Measurements from ENCODE around the gene ITGB3.

DNA sequence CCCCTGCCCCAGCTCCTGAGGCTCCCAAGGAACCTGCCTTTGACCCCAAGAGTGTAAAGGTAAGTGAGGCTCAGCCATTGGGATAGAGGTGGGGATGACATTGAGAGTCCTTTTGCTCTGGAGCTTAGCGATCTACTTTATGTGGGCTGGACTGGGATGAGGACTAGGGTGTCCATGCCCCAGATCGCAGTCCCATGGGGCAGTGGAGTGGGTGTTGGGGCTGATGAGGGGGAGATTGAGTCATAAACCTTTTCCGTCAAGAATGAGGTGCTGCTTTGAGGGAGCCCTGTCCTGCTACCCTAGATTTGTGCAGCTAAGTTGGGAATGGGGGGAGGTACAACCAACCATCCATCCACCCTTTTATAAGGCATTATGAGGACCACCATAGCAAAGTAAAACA, 44.1 kb upstream of the ITGB3 start:
- TF ChIP-seq CTCF (IDR thresholded peaks at IDR 0.05) (no peak), PBX3 (IDR thresholded peaks at IDR 0.05) (no peak), GABPA (IDR thresholded peaks at IDR 0.05; ENCODE audit: low read depth) (no peak), EP300 (IDR thresholded peaks at IDR 0.05; ENCODE audit: borderline replicate concordance in 1 of 2, low read depth in 1 of 2, low read length in 1 of 2) (no peak), RXRA (IDR thresholded peaks at IDR 0.05; ENCODE audit: borderline replicate concordance, low read depth) (no peak), JUND (IDR thresholded peaks at IDR 0.05) (no peak), RAD21 (IDR thresholded peaks at IDR 0.05; ENCODE audit: low read length) (no peak), POLR2AphosphoS5 (IDR thresholded peaks at IDR 0.05; ENCODE audit: low read depth, low read length) (no peak), RFX5 (IDR thresholded peaks at IDR 0.05; ENCODE audit: low read length) (no peak), FOXJ3 (CRISPR knock-in tag; IDR thresholded peaks at IDR 0.05) (no peak)
- TF ChIP-seq, protein P1, sequence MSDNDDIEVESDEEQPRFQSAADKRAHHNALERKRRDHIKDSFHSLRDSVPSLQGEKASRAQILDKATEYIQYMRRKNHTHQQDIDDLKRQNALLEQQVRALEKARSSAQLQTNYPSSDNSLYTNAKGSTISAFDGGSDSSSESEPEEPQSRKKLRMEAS (IDR thresholded peaks at IDR 0.05; ENCODE audit: low read depth): no peak
- TF ChIP-seq, protein P2, sequence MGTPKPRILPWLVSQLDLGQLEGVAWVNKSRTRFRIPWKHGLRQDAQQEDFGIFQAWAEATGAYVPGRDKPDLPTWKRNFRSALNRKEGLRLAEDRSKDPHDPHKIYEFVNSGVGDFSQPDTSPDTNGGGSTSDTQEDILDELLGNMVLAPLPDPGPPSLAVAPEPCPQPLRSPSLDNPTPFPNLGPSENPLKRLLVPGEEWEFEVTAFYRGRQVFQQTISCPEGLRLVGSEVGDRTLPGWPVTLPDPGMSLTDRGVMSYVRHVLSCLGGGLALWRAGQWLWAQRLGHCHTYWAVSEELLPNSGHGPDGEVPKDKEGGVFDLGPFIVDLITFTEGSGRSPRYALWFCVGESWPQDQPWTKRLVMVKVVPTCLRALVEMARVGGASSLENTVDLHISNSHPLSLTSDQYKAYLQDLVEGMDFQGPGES (IDR thresholded peaks at IDR 0.05; ENCODE audit: low read depth, low read length): no peak
